ENCODE results near the gene SNCAIP. TPM values are rescaled to one million over a fixed set of nuclear protein-coding genes. Genes with fewer than 3 reads are reported as not detected.

The SNCAIP gene
- total and polyA plus RNA-seq, 9 of the 15 experiments (the other 6 are each of a cell fraction or from before 2014, with no cell fraction given): 0.04 TPM; not detected in 8

- 0% methylated on average over 9 of the region's 9 CpGs for WGBS (ENCODE audit: insufficient coverage, low coverage, missing lambda C conversion rate)
- Histone ChIP-seq H3K4me1 (replicated peaks in 1 of 2; ENCODE audit: control insufficient read depth in 2 of 2, insufficient read depth in 2 of 2, low read length in 2 of 2) (no peaks in the 10 kb centered on the region), H3K4me2 (ENCODE audit: insufficient read depth, low read length) (no peak overlapping the region), H3K9me3 (replicated peaks; ENCODE audit: control insufficient read depth, insufficient read depth, low read depth, low read length) (no peaks in the 10 kb centered on the region), H3K79me2 (ENCODE audit: control insufficient read depth, insufficient read depth, low read length) (no peaks in the 10 kb centered on the region), H2AFZ (ENCODE audit: low read depth, low read length) (no peak overlapping the region), H3K27ac (ENCODE audit: extremely low read depth, low read depth, low read length) (no peak overlapping the region), H3K9me1 (ENCODE audit: control insufficient read depth, insufficient read depth, low read length) (no peaks in the 10 kb centered on the region), H3K4me3 (no peak overlapping the region), H4K20me1 (replicated peaks; ENCODE audit: control insufficient read depth, insufficient read depth, low read length) (no peaks in the 10 kb centered on the region), H3K27me3 (ENCODE audit: control insufficient read depth in 2 of 2, insufficient read depth in 2 of 2, low read length in 2 of 2) (peaks cover 0 to 4% of the 10 kb centered on the region in 2 experiments; a peak in 1 of 5 replicates), H3K36me3 (ENCODE audit: control insufficient read depth, insufficient read depth, low read length) (no peaks in the 10 kb centered on the region), H3K9ac (ENCODE audit: insufficient read depth in 1 of 2, low read depth in 2 of 2, low read length in 2 of 2) (no peak overlapping the region)
- in situ Hi-C loops (cut with MboI) (no loop called here), intact Hi-C loops (cut with micrococcal nuclease) (no loop called here)
- BruUV-seq (replicated peaks): no TSS peak
- CTCF ChIA-PET (ENCODE audit: low intra/inter-chr PET ratio): no interaction called here
- POLR2A ChIA-PET: no interaction called here
- no peak for DNase-seq (ENCODE audit: extremely low read depth in 1 of 4, low spot score in 3 of 4)
- ATAC-seq: no peak; the same call in 2 of the 3 replicates
- no peak for TF ChIP-seq CSDE1 (IDR thresholded peaks at IDR 0.05)
- TF ChIP-seq U2AF2 (optimal IDR thresholded peaks at IDR 0.05; ENCODE audit: low read depth, low read length): no peak
- FAIRE-seq: no peak
Observed at GRCh38 chr5:122471031-122471751, 159.2 kb downstream of the SNCAIP start.

- POLR2A ChIA-PET: no interaction called here
- WGBS (ENCODE audit: insufficient coverage, low coverage, missing lambda C conversion rate): 0% methylated on average over 5 of the region's 5 CpGs
- FAIRE-seq: no peak
- TF ChIP-seq CHD7 (IDR thresholded peaks at IDR 0.05; ENCODE audit: low read depth, low read length) (no peak), ELF2 (CRISPR knock-in tag; IDR thresholded peaks at IDR 0.05) (no peak)
Observed at GRCh38 chr5:122471752-122472061, 159.7 kb downstream of the SNCAIP start.

More at GRCh38 chr5:122471752-122472061, 159.7 kb downstream of the SNCAIP start:
- ATAC-seq (no peak), DNase-seq (ENCODE audit: extremely low read depth in 1 of 4, low spot score in 3 of 4) (no peak)
- Histone ChIP-seq H2AFZ (ENCODE audit: low read depth, low read length) (no peak overlapping the region), H3K9me3 (replicated peaks; ENCODE audit: control insufficient read depth, insufficient read depth, low read depth, low read length) (no peaks in the 10 kb centered on the region), H3K79me2 (ENCODE audit: control insufficient read depth, insufficient read depth, low read length) (no peaks in the 10 kb centered on the region), H3K4me1 (replicated peaks in 1 of 2; ENCODE audit: control insufficient read depth in 2 of 2, insufficient read depth in 2 of 2, low read length in 2 of 2) (no peaks in the 10 kb centered on the region), H3K4me2 (ENCODE audit: insufficient read depth, low read length) (no peak overlapping the region), H3K36me3 (ENCODE audit: control insufficient read depth, insufficient read depth, low read length) (no peaks in the 10 kb centered on the region), H3K9me1 (ENCODE audit: control insufficient read depth, insufficient read depth, low read length) (no peaks in the 10 kb centered on the region), H4K20me1 (replicated peaks; ENCODE audit: control insufficient read depth, insufficient read depth, low read length) (no peaks in the 10 kb centered on the region), H3K9ac (ENCODE audit: insufficient read depth in 1 of 2, low read depth in 2 of 2, low read length in 2 of 2) (no peak overlapping the region), H3K27me3 (ENCODE audit: control insufficient read depth in 2 of 2, insufficient read depth in 2 of 2, low read length in 2 of 2) (peaks cover 0 to 4% of the 10 kb centered on the region in 2 experiments; a peak in 1 of 5 replicates), H3K27ac (ENCODE audit: extremely low read depth, low read depth, low read length) (no peak overlapping the region), H3K4me3 (no peak overlapping the region)
- CTCF ChIA-PET (ENCODE audit: low intra/inter-chr PET ratio): no interaction called here
- intact Hi-C loops (cut with micrococcal nuclease) (no loop called here), in situ Hi-C loops (cut with MboI) (no loop called here)
- BruUV-seq (replicated peaks): no TSS peak
